WTC11 (cell line): Measurements from ENCODE around the gene PKP1.

Experiments used
- CTCF ChIP-seq: fragments of 200-600 bp; IDR thresholded peaks from 2 replicates; pipeline ENCODE4 v1.8.0; 2022; ENCODE audit warnings: antibody characterized with exemption
- ERG ChIP-seq: fragments of 250-450 bp; sonication (Bioruptor Pico); IDR thresholded peaks from 2 replicates; pipeline ENCODE4 v1.8.0; 2021; ENCODE audit warnings: mild to moderate bottlenecking
- TEAD4 ChIP-seq: sonication (generic); formaldehyde crosslinking; IDR thresholded peaks from 2 replicates; pipeline ENCODE4 v1.8.0; 2022; ENCODE audit warnings: mild to moderate bottlenecking, missing genetic modification reagents

- no peak for TF ChIP-seq CTCF
- no peak for TF ChIP-seq TEAD4 (CRISPR knock-in tag)
- TF ChIP-seq ERG, result no peak
These were observed 6.4 kb upstream of the PKP1 start for GRCh38 chr1:201276891-201277290.
